ENCODE measurements around the gene UCHL5. TPM values are rescaled to one million over a fixed set of nuclear protein-coding genes. Genes with fewer than 3 reads are reported as not detected.
A peak's percentile ranks its signal among the peaks of the same experiment; 100 is the strongest.

The UCHL5 gene
- total RNA-seq, 1 donor: 34.4 TPM

- H3K4me1 ChIP-seq (ENCODE audit: insufficient read depth, low read length): no peaks in the 10 kb centered on the region
- H4K20me1 ChIP-seq (ENCODE audit: insufficient read depth, low read length): no peaks in the 10 kb centered on the region
- no peak for TF ChIP-seq CTCF (IDR thresholded peaks at IDR 0.05; ENCODE audit: extremely low read depth, low read depth, low read length)
- DNase-seq (ENCODE audit: insufficient read length, low spot score, missing footprints): no peak
- peaks cover 44% of the 10 kb centered on the region for H3K36me3 ChIP-seq (ENCODE audit: insufficient read depth, low read length)
- no peaks in the 10 kb centered on the region for H3K27me3 ChIP-seq (ENCODE audit: insufficient read depth, low read length)
- no peak overlapping the region for H3K4me2 ChIP-seq (ENCODE audit: insufficient read depth, low read length)
- no peaks in the 10 kb centered on the region for H3K9me3 ChIP-seq (ENCODE audit: low read depth, low read length)
- peak overlapping the region; percentile 55 for H3K27ac ChIP-seq (ENCODE audit: low read depth, low read length)
- peaks cover 17% of the 10 kb centered on the region for H3K79me2 ChIP-seq (ENCODE audit: insufficient read depth, low read length)
- no peak overlapping the region for H2AFZ ChIP-seq (ENCODE audit: low read length)
- no peak overlapping the region for H3K4me3 ChIP-seq (ENCODE audit: insufficient read depth, low read length)
These were observed 18.8 kb upstream of the UCHL5 start for GRCh38 chr1:193077991-193078390.

- H4K20me1 ChIP-seq (ENCODE audit: insufficient read depth, low read length): peaks cover 5% of the 10 kb centered on the region
- H2AFZ ChIP-seq (ENCODE audit: low read length): no peak overlapping the region
- H3K27ac ChIP-seq (ENCODE audit: low read depth, low read length): no peak overlapping the region
- H3K4me3 ChIP-seq (ENCODE audit: insufficient read depth, low read length): no peak overlapping the region
- H3K9me3 ChIP-seq (ENCODE audit: low read depth, low read length): no peaks in the 10 kb centered on the region
- no peak for TF ChIP-seq CTCF (IDR thresholded peaks at IDR 0.05; ENCODE audit: extremely low read depth, low read depth, low read length)
- peaks cover 9% of the 10 kb centered on the region for H3K36me3 ChIP-seq (ENCODE audit: insufficient read depth, low read length)
- no peaks in the 10 kb centered on the region for H3K4me1 ChIP-seq (ENCODE audit: insufficient read depth, low read length)
- DNase-seq (ENCODE audit: insufficient read length, low spot score, missing footprints): no peak
- no peak overlapping the region for H3K4me2 ChIP-seq (ENCODE audit: insufficient read depth, low read length)
- H3K79me2 ChIP-seq (ENCODE audit: insufficient read depth, low read length): peaks cover 77% of the 10 kb centered on the region
- no peaks in the 10 kb centered on the region for H3K27me3 ChIP-seq (ENCODE audit: insufficient read depth, low read length)
These were observed 11.8 kb upstream of the UCHL5 start for GRCh38 chr1:193070942-193071341.

GRCh38 chr1:193070386-193070753, 11.2 kb upstream of the UCHL5 start:
- H3K36me3 ChIP-seq (ENCODE audit: insufficient read depth, low read length): peaks cover 9% of the 10 kb centered on the region
- H4K20me1 ChIP-seq (ENCODE audit: insufficient read depth, low read length): peaks cover 6% of the 10 kb centered on the region
- no peaks in the 10 kb centered on the region for H3K4me1 ChIP-seq (ENCODE audit: insufficient read depth, low read length)
- H3K79me2 ChIP-seq (ENCODE audit: insufficient read depth, low read length): peaks cover 77% of the 10 kb centered on the region
- H2AFZ ChIP-seq (ENCODE audit: low read length): no peak overlapping the region
- no peak for TF ChIP-seq CTCF (IDR thresholded peaks at IDR 0.05; ENCODE audit: extremely low read depth, low read depth, low read length)
- no peak for DNase-seq (ENCODE audit: insufficient read length, low spot score, missing footprints)
- H3K27ac ChIP-seq (ENCODE audit: low read depth, low read length): no peak overlapping the region
- H3K9me3 ChIP-seq (ENCODE audit: low read depth, low read length): no peaks in the 10 kb centered on the region
- H3K27me3 ChIP-seq (ENCODE audit: insufficient read depth, low read length): no peaks in the 10 kb centered on the region
- no peak overlapping the region for H3K4me2 ChIP-seq (ENCODE audit: insufficient read depth, low read length)
- no peak overlapping the region for H3K4me3 ChIP-seq (ENCODE audit: insufficient read depth, low read length)

GRCh38 chr1:193069748-193070385, 10.7 kb upstream of the UCHL5 start:
- DNase-seq (ENCODE audit: insufficient read length, low spot score, missing footprints): no peak
- H3K4me2 ChIP-seq (ENCODE audit: insufficient read depth, low read length): no peak overlapping the region
- peak; percentile 39 for TF ChIP-seq CTCF (IDR thresholded peaks at IDR 0.05; ENCODE audit: extremely low read depth, low read depth, low read length)
- H3K27me3 ChIP-seq (ENCODE audit: insufficient read depth, low read length): no peaks in the 10 kb centered on the region
- peaks cover 80% of the 10 kb centered on the region for H3K79me2 ChIP-seq (ENCODE audit: insufficient read depth, low read length)
- no peaks in the 10 kb centered on the region for H3K9me3 ChIP-seq (ENCODE audit: low read depth, low read length)
- no peak overlapping the region for H3K4me3 ChIP-seq (ENCODE audit: insufficient read depth, low read length)
- H2AFZ ChIP-seq (ENCODE audit: low read length): no peak overlapping the region
- H3K4me1 ChIP-seq (ENCODE audit: insufficient read depth, low read length): no peaks in the 10 kb centered on the region
- no peak overlapping the region for H3K27ac ChIP-seq (ENCODE audit: low read depth, low read length)
- H3K36me3 ChIP-seq (ENCODE audit: insufficient read depth, low read length): peaks cover 9% of the 10 kb centered on the region
- peaks cover 9% of the 10 kb centered on the region for H4K20me1 ChIP-seq (ENCODE audit: insufficient read depth, low read length)

Measured in osteoblast (primary cell).